ENCODE data around the gene RAPGEF5. TPM values are rescaled to one million over a fixed set of nuclear protein-coding genes. Genes with fewer than 3 reads are reported as not detected.

Gene RAPGEF5
- total RNA-seq, 1 experiment from 2014 or later = 0.84 TPM

GRCh38 chr7:22159341-22159740, 197.6 kb downstream of the RAPGEF5 start:
- DNase-seq (ENCODE audit: low read depth) = no peak

- no peak for DNase-seq (ENCODE audit: low read depth)
Observed at GRCh38 chr7:22157552-22157951, 199.4 kb downstream of the RAPGEF5 start.

- peak; percentile 88 for DNase-seq (ENCODE audit: low read depth)
Observed at GRCh38 chr7:22156205-22156604, 200.7 kb downstream of the RAPGEF5 start.

GRCh38 chr7:22154143-22154529, 202.8 kb downstream of the RAPGEF5 start:
- no peak for DNase-seq (ENCODE audit: low read depth)

- no peak for DNase-seq (ENCODE audit: low read depth)
Observed at GRCh38 chr7:22153432-22154142, 203.4 kb downstream of the RAPGEF5 start.

GRCh38 chr7:22152690-22153089, 204.3 kb downstream of the RAPGEF5 start:
- DNase-seq (ENCODE audit: low read depth) = no peak

- DNase-seq (ENCODE audit: low read depth) = no peak
Observed at GRCh38 chr7:22151901-22152300, 205.1 kb downstream of the RAPGEF5 start.

GRCh38 chr7:22150221-22150620, 206.7 kb downstream of the RAPGEF5 start:
- peak; percentile 48 for DNase-seq (ENCODE audit: low read depth)

GRCh38 chr7:22147868-22148267, 209.1 kb downstream of the RAPGEF5 start:
- no peak for DNase-seq (ENCODE audit: low read depth)

GRCh38 chr7:22146961-22147512, 209.9 kb downstream of the RAPGEF5 start:
- DNase-seq (ENCODE audit: low read depth) = no peak

GRCh38 chr7:22144950-22145349, 212.0 kb downstream of the RAPGEF5 start:
- DNase-seq (ENCODE audit: low read depth) = no peak

- no peak for DNase-seq (ENCODE audit: low read depth)
Observed at GRCh38 chr7:22143491-22143890, 213.5 kb downstream of the RAPGEF5 start.

GRCh38 chr7:22142572-22142971, 214.4 kb downstream of the RAPGEF5 start:
- no peak for DNase-seq (ENCODE audit: low read depth)

GRCh38 chr7:22141355-22141754, 215.6 kb downstream of the RAPGEF5 start:
- DNase-seq (ENCODE audit: low read depth) = no peak

- no peak for DNase-seq (ENCODE audit: low read depth)
Observed at GRCh38 chr7:22140578-22140977, 216.4 kb downstream of the RAPGEF5 start.

- DNase-seq (ENCODE audit: low read depth) = no peak
Observed at GRCh38 chr7:22138886-22139285, 218.1 kb downstream of the RAPGEF5 start.

GRCh38 chr7:22138106-22138505, 218.8 kb downstream of the RAPGEF5 start:
- no peak for DNase-seq (ENCODE audit: low read depth)

GRCh38 chr7:22137466-22137865, 219.5 kb downstream of the RAPGEF5 start:
- peak; percentile 51 for DNase-seq (ENCODE audit: low read depth)

- no peak for DNase-seq (ENCODE audit: low read depth)
Observed at GRCh38 chr7:22137026-22137425, 219.9 kb downstream of the RAPGEF5 start.

GRCh38 chr7:22129819-22130580, 227.0 kb downstream of the RAPGEF5 start:
- no peak for DNase-seq (ENCODE audit: low read depth)

- DNase-seq (ENCODE audit: low read depth) = no peak
Observed at GRCh38 chr7:22129166-22129565, 227.8 kb downstream of the RAPGEF5 start.

- DNase-seq (ENCODE audit: low read depth) = no peak
Observed at GRCh38 chr7:22128528-22128920, 228.4 kb downstream of the RAPGEF5 start.
